ENCODE measurements around the gene ZEB2.

DNA sequence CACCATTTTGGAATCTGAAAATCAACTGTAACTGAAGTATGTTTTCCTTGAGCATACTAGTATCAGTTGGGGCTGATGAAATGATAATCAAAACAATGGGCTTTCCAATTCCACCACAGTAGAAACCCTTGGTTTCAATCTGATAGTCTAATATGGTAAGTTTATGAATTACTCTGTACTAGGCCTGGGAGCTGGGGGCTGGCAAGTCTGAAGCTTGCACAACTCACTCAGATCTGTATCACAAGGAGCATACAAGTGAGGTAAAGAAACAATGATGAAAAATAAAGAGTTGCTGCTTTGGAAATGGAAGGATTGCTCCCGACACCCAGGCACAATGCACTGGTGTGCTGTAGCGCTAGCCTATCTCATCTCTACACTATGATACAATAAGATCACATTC, 19.4 kb downstream of the ZEB2 start:
- TF ChIP-seq, protein P1, sequence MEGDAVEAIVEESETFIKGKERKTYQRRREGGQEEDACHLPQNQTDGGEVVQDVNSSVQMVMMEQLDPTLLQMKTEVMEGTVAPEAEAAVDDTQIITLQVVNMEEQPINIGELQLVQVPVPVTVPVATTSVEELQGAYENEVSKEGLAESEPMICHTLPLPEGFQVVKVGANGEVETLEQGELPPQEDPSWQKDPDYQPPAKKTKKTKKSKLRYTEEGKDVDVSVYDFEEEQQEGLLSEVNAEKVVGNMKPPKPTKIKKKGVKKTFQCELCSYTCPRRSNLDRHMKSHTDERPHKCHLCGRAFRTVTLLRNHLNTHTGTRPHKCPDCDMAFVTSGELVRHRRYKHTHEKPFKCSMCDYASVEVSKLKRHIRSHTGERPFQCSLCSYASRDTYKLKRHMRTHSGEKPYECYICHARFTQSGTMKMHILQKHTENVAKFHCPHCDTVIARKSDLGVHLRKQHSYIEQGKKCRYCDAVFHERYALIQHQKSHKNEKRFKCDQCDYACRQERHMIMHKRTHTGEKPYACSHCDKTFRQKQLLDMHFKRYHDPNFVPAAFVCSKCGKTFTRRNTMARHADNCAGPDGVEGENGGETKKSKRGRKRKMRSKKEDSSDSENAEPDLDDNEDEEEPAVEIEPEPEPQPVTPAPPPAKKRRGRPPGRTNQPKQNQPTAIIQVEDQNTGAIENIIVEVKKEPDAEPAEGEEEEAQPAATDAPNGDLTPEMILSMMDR (conservative IDR thresholded peaks at IDR 0.05; ENCODE audit: low read length), result no peak
- TF ChIP-seq EZH2phosphoT487 (IDR thresholded peaks at IDR 0.05; ENCODE audit: borderline replicate concordance), result no peak

All from Loucy (cell line).